ENCODE results near the gene CREB3. TPM values are rescaled to one million over a fixed set of nuclear protein-coding genes. Genes with fewer than 3 reads are reported as not detected.

CREB3 gene
- total RNA-seq, 1 experiment from 2014 or later, result 68.4 TPM

DNA sequence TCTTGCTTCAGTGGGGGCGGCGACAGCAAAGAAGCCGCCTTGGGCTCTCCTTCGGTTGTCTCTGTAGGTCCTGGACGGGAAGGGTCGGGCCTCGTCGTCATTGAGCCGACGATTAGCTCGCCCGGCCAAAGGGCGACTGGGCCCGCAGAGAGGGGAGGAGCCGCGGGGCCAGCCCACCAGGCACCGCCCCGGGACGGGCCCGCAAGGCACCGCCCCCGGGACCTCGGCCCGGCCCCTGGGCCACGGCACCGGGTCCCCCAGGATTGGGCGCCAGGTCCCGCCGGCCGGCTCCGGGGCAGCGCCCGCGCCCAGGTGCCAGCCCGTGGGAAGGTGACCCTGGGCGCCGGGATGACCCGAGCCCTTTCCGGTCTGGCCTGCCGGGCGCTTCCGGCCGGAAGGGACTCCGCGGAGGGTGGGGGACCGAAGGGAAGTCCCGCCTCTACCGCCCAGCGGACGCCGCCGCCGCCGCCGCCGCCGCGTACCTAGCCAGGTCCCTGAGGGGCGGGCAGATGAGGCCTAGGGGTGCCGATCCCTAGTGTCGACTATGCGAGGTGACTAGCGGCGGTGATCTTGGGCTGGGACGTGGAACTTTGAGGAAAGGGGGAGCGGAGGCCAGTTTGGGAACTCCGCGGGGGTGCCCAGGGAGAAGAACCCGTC is 16.5 kb downstream of the CREB3 start, which contains the start of the genes GBA2 and RGP1:
Gene GBA2, minus strand, starts transcription at position 371 of the 657 bp plus-strand sequence. CDS start 524 bp downstream, outside the sequence.
Gene RGP1, plus strand, starts transcription at position 430 of the 657 bp plus-strand sequence. CDS start 469 bp downstream, outside the sequence.
- DNase-seq (ENCODE audit: low read depth), result peak; percentile 72

- DNase-seq (ENCODE audit: low read depth), result no peak
These were observed 17.2 kb downstream of the CREB3 start for GRCh38 chr9:35749515-35750255.

GRCh38 chr9:35750256-35750531 is 17.7 kb downstream of the CREB3 start:
- no peak for DNase-seq (ENCODE audit: low read depth)

DNA sequence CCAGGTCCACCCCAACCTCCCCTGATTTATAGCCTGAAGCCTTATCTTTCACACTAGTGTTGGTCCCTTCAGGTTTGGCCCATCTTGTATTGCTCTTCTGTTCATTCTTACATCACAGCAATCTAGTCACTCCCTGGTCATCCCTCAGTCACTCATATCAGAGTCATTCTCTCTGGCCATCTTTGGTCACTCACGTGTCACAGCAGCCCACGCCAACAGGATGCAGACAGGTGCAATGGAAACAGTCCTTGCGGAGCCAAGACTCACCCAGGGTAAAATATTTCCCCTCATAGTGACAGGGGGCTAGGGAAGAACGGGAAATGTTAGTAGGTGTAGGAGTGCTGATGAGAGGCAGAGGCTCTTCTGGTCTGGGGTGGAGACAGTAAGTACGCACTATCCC is 21.0 kb downstream of the CREB3 start:
- no peak for DNase-seq (ENCODE audit: low read depth)

GRCh38 chr9:35754264-35754663 is 21.8 kb downstream of the CREB3 start, which contains the start of gene MSMP:
Gene MSMP (minus strand): TSS chr9:35754276. CDS start chr9:35754129, 147 bp downstream.
- DNase-seq (ENCODE audit: low read depth), result no peak

DNA sequence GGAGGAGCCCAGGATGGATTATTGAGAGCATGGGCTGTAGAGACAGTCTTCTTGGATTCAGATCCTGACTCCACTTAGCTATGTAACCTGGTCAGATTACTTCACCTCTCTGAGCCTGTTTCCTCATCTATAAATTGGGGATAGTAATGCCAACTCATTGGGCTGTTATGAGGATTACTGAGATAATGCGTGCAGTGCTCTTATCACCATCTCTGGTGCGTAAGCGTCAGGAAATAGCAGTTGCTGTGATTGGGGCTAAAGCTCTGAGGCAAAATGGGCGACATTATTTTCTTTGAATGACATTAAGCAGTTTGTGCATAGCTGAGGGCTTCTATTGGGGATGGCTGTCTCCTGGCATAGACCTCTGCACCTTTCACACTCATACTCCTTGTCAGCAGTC is 22.6 kb downstream of the CREB3 start:
- DNase-seq (ENCODE audit: low read depth), result no peak

- DNase-seq (ENCODE audit: low read depth), result peak; percentile 22
These were observed 24.1 kb downstream of the CREB3 start for GRCh38 chr9:35756275-35757225.

GRCh38 chr9:35757226-35757891 is 24.9 kb downstream of the CREB3 start:
- no peak for DNase-seq (ENCODE audit: low read depth)

GRCh38 chr9:35757892-35758275 is 25.4 kb downstream of the CREB3 start:
- no peak for DNase-seq (ENCODE audit: low read depth)

DNA sequence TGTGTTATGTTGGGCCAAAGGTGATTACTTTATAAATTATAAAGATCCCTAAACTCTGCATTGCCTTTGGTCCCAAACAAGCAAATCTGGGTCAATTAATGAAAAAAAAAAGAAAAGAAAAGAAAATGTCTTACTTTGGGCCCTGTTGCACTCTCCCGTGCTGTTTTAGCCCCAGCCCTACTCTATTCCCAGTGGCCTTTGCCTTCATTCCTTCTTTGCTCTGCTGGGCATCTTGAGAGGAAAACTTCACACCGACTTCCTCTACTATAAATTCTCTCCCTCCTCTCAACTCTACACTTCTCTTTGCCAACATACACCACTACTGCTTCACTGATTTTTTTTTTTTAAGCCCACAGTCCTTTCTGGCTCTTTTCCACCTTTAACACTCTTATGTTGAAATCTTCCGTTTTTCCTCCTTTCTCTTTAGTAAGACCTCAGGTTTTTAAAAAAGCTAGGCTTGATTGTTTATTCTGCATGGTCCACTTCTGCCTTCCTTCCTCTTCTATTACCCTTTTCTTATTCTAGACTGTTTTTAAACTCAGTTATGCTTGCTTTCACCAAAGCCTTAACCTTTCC is 26.1 kb downstream of the CREB3 start:
- no peak for DNase-seq (ENCODE audit: low read depth)

- no peak for DNase-seq (ENCODE audit: low read depth)
These were observed 27.3 kb downstream of the CREB3 start for GRCh38 chr9:35759795-35760194.

DNA sequence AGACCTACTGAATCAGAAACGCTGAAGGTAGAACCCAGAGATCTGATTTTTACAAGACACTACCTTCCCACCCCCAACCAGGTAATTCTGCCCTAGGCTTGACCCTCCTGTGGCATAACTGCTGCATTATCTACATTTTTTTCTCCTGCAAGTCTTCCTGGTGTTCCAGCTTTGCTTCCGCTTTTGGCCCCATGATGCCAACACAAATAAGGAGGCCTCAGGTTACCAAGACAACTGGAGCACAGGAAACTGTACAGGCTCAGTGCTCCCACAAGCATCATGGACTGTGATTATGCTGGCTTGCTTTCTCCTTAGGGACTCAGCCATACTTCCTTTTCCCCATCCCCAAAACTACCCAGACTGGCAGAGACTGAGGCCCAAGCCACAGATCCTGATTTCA is 28.2 kb downstream of the CREB3 start:
- peak; percentile 47 for DNase-seq (ENCODE audit: low read depth)

DNA sequence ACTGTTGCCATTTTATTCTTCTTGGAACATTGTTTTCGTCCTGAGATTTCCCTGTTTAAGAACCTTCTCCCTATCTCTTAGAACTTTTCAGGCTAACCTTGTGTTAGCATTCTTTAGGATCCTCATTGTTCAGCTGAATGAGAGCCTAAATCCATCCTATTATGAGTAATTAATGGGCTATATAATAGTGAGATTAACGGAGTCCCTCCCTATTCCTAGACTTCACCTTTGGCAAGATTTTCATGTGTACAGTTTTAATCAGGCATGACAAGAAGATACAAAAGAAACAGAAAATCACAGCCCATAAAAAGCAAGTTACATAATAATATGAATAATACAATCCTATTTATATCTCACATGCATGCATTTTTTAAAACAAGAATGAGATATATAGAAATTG is 30.7 kb downstream of the CREB3 start:
- DNase-seq (ENCODE audit: low read depth), result no peak

DNA sequence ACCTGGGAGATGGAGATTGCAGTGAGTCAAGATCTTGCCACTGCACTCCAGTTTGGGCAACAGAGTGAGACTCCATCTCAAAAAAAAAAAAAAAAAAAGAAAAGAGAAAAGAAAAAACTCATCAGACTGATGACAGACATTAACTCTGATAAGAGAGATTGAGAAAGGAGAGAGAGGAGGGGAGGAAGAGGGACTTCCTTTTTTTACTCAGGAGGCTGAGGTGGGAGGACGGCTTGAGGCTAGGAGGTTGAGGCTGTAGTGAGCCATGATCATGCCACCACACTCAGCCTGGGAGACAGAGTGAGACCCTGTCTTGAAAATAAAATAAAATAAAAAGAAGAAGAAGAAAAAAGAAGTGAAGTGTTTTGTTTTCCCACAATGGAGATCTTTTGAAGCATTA is 31.3 kb downstream of the CREB3 start:
- DNase-seq (ENCODE audit: low read depth), result no peak

DNA sequence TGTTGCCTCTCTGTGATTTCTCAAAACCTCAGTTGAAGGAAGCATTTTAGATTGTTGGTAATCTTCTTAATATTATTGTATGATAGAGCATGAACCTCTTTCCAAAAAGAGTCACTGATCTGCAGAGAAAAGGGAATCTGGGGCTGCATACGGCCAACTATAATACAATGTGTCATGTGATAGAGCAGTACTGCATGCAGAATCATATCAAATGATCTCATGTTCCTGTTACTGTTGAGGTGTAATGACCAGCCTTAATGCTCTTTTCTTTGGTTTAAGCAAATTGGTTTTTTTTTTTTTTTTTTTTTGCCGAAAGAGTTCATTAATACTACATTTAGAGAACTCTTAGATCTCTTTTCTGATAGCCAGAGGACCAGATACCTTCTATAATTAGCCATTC is 34.5 kb downstream of the CREB3 start:
- no peak for DNase-seq (ENCODE audit: low read depth)

GRCh38 chr9:35767458-35767857 is 35.0 kb downstream of the CREB3 start:
- DNase-seq (ENCODE audit: low read depth), result no peak

GRCh38 chr9:35769763-35770162 is 37.3 kb downstream of the CREB3 start:
- DNase-seq (ENCODE audit: low read depth), result no peak

DNA sequence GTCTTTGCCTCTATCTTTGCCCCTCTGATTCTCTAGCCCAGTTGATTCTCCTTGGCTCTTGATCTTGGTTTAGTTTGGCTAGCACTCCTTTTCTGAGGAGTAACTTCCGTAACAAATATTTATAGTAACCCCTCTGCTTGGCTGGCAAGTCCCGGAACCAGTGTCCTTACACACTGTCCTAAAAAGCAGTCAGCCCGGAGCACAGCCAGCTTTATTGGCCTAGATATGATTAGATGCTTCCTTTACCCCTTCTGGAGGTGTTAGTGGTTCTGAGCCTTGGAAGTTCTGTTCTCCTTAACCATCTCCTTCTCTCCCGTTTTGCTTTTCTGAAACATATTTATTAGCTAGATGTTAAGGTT is 38.6 kb downstream of the CREB3 start:
- no peak for DNase-seq (ENCODE audit: low read depth)

GRCh38 chr9:35771534-35771933 is 39.1 kb downstream of the CREB3 start:
- no peak for DNase-seq (ENCODE audit: low read depth)

DNA sequence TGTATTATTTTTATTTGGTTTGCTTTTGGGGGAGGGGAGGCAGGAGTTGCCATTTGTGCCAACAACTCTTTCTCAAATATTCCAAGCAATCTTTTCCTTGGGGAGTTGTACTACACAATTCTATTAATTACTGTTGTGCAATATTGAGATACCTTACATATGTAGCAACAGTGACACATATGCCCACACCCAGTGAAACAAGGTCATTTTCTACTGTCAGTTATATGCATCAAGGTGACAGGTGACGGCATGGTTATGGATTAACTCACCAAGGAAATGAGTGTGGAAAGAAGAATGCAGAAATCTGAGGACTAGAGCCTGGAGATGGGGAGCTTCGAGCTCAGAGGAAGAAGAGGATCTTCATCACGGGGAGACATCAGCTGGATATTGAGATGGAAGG is 39.5 kb downstream of the CREB3 start:
- no peak for DNase-seq (ENCODE audit: low read depth)

GRCh38 chr9:35774907-35775635 is 42.6 kb downstream of the CREB3 start:
- no peak for DNase-seq (ENCODE audit: low read depth)
